HG02678 (cell line): Measurements from ENCODE around the gene NMS.
"Not testable (repeated sequence)": the region's sequence is repeated elsewhere in the genome, so short reads cannot be mapped to it uniquely, and the experiment has no call there.

ENCODE experiments used
- ATAC-seq: cut with Tn5 transposase; IDR thresholded peaks from one replicate; pipeline ENCODE4 v1.9.1; 2021; ENCODE audit warnings: mild to moderate bottlenecking, moderate library complexity; ENCODE audit not compliant: unreplicated experiment

The NMS gene, protein sequence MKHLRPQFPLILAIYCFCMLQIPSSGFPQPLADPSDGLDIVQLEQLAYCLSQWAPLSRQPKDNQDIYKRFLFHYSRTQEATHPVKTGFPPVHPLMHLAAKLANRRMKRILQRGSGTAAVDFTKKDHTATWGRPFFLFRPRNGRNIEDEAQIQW

DNA sequence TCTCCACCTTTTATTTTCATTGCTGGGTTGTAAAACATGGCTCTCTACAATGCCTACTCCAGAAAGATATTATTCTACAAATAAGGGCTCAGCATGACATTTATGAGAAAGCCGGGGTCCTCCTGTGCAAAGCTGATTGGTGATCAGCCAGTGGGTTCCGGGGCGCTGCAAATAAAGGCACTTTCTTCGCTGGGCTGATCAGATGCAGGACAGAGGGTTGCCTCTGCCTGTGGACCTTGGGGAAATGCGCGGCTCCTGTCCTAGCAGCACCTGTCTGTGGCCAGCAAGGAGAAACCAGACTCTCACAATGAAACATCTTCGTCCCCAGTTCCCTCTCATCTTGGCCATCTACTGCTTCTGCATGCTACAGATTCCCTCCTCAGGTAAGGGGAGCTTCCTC lies at the start of gene NMS:
Gene NMS, plus strand, starts transcription at position 301 of the 400 bp plus-strand sequence. Its CDS starts 7 bp downstream, at position 308.
- no peak for ATAC-seq

DNA sequence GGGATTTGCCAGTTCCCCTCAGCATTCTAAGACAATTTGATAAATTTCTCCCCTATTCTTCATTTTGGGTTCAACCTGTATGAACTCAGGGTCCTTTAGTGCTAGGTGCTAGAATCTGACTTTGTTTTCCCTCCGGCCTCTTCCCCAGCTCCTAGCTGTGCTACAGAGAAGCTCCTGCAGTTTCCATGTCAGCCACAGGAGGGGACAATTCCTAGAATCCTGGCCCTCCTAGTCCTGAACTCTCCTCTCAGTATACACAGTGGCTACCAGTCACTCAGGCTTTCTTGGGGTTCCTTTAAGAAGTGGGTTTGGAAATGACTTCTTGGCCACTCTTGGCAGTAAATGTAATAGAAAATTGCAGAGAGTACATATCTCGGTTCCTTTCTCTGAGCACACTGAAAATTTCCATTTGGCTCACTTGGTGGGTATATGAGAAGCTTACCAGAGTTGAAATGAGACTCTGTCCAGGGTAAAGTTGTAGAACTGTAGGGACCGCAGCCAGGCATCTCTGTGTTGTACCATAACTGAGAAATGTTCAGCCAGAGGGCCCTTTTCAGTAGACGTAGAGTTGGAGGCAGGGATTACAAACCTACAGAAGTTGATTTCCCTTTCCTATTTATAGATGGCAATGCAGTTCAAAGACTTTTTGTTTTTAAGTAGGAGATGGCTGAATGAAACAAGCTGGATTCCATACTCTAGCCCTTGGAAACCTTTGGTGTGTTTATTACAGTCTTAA lies 47.8 kb upstream of the NMS start:
- no peak for ATAC-seq

DNA sequence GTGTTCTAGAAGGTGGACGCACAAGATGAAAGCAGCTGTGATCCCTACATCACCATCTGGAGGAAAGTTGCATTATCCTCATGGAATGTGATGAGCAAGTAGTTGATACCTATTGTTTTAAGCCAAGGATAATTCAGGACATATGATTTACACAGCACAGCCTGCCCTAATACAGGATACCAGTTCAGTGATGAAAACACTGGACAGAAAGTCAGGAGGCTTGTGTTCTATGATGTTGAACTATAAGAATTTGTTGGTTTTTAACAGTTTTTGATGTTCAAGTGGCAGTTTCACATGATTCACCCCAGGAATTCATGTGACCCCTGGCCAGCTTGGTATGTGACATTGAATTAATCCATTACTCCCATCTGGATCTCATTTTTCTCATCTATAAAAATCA lies 46.7 kb upstream of the NMS start:
- ATAC-seq: no peak

DNA sequence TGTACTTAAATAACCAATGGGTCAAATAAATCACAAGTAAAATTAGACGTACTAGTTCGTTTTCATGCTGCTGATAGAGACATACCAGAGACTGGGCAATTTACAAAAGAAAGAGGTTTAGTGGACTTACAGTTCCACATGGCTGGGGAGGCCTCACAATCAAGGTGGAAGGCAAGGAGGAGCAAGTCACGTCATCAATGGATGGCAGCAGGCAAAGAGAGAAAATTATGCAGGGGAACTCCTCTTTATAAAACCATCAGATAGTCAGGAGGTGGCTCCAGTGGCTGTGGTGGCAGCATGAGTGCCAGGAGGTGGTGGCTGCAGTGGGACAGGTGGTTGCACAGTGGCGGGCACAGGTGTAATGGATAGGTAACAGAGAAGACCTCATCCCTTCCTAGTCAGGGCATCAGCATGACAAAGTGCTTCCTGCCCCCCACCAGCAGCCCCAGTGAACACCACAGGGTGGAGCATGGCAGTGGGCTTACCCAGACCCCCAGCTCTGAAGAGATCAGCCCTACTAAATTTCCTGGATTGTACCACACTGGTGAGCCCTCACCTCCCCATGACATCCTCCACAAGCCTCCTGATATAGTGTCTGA lies 45.9 kb upstream of the NMS start:
- no peak for ATAC-seq

DNA sequence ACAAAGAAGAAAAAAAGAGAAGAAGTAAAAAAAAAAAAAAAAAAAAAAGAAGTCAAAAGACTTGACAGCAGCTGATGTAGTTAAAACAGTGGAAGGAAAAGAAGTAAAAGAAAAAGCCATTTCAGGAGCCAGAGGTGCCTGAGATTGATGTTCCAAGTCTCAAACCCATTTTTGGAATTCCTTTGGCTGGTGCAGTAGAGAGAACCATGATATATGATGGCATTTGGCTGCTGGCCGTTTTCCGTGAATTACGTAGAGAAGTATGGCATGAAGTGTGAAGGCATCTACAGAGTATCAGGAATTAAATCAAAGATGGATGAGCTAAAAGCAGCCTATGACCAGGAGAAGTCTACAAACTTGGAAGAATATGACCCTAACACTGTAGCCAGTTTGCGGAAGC lies 45.2 kb upstream of the NMS start:
- no peak for ATAC-seq

DNA sequence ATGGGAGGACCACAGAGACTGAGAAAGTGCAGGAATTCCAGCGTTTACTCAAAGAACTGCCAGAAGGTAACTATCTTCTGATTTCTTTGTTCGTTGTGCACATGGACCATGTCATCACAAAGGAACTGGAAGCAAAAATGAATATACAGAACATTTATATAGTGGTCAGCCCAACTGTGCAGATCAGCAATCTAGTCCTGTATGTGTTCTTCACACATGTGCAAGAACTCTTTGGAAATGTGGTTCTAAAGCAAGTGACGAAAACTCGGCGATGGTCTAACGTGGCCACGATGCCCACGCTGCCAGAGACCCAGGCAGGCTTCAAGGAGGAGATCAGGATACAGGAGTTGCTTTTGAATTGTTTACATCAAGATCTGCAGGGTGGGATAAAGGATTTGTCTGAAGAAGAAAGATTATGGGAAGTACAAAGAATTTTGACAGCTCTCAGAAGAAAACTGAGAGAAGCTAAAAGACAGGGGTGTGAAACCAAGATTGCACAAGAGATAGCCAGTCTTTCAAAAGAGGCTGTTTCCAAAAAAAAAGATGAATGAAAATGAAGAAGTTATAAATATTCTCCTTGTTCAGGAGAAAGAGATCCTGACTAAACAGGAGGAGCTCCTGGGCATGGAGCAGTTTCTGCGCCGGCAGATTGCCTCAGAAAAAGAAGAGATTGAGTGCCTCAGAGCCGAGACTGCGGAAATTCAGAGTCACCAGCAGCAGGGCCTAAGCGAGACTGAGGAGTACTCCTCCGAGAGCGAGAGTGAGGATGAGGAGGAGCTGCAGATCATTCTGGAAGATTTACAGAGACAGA lies 44.5 kb upstream of the NMS start:
- no peak for ATAC-seq

DNA sequence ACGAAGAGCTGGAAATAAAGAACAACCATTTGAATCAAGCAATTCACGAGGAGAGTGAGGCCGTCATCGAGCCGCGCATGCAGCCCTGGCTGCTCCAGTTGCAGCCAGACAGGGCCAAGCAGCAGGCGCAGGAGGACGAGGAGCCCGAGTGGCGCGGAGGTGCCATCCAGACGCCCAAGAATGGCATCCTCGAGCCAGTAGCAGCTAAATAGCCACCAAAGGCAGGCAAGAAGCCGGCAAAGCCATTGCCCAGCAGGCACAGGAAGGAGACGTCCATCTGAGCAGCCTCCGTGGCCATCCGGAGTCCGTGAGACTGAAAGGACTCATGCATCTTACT lies 43.9 kb upstream of the NMS start:
- no peak for ATAC-seq

DNA sequence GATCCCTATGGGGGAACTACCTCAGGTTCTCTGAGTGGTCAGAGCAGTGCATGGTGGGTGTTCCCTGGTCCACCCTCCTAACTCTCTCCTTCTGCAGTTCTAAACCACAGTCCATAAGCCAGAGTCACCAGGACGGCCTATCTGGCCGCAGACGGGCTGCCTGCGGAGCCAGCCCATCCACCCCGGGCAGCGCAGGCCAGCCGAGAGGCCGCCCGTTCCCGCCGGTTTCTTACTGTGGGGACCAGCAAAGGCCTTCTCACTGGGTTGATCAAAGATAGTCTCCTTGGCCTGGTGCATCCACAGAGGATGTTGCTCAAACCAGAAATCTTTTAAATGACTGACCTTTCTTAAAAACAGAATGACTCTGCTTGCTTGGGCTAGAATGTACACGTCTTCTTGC lies 43.2 kb upstream of the NMS start:
- no peak for ATAC-seq

DNA sequence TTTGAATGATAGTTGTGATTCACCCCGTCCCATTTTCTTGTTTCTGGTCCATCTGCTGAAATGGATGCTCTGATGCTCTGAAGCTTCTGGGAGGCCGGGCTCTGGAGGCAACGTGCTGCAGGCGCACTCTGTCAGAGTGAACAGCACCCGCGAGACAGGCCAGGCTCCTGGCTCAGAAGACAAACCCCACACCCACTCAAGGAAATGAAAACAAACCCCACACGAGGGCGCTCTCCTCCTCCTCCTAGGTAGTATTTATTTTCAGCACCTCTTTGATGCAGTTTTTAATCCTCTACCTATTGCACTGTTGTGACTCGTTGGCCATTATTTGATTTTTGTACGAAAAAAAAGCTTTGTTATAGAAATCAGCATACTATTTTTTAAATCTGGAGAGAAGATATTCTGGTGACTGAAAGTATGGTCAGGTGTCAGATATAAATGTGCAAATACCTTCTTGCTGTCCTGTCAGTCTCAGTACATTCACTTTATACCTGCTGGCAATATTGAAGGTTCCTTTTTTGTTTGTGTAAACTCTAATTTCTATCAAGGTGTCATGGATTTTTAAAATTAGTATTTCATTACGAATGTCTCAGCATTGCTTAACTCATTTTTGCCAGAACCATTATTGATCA lies 42.5 kb upstream of the NMS start:
- ATAC-seq: no peak

DNA sequence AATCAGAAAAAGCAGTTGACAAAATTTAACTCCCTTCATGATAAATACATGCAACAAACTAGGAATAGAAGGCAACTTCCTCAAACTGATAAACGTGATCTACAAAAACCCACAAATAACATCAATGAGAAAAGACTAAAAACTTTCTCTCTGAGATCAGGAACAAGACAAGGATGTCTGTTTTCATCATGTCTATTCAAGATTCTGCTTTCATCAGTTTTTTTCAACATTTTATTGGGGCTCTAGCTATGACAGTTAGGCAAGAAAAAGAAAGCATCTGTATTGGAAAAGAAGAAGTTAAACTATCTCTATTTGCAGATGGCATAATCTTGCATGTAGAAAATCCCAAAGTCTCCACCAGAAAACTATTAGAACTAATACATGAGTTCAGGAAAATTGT lies 40.6 kb upstream of the NMS start:
- ATAC-seq: no peak

DNA sequence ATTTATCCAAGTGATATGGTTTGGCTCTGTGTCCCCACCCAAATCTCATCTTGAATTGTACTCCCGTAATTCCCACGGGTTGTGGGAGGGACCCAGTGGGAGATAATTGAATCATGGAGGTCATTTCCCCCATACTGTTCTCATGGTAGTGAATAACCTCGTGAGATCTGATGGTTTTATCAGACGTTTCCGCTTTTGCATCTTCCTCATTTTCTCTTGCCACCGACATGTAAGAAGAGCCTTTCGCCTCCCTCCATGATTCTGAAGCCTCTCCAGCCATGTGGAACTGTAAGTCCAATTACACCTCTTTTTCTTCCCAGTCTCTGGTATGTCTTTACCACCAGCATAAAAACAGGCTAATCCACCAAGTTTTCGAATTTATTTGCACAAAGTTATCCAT lies 32.5 kb upstream of the NMS start:
- no peak for ATAC-seq

DNA sequence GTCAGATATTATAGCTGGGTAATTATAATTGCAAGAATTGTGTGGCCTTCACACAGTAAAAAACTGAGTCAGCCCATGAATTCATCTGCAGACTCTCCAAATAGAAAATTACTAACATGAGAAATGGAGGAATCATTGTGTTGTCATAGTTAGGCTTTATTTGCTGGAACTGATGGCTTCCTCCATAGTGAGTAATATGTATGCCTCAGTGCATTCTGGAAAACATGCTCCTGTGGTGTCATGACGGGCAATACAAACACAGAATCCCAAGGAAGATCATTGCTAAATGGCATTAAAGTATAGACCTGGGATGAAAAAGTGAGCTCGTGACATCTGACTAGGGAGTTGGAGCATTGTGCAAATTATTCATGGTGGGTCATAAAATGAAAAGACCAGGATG lies 23.6 kb upstream of the NMS start:
- no peak for ATAC-seq

DNA sequence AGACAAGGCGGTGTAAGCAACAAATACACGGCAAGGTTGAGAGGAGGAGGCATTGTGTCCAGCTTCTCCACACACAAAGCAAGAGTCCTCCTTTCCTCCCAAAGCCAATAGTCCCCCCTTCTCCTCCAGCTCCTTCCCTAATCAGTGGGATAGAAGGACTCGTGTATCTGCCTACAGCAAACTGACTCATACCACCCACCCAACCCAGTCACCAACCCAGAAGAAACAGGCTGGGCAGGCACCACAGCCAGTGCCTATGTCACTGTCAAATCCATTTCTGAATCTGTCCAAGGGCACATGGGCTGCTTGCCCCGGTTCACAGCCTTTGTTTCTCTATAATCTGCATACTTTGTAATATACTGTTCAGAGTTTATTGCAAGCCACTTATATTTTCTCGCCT lies 19.2 kb upstream of the NMS start:
- no peak for ATAC-seq

DNA sequence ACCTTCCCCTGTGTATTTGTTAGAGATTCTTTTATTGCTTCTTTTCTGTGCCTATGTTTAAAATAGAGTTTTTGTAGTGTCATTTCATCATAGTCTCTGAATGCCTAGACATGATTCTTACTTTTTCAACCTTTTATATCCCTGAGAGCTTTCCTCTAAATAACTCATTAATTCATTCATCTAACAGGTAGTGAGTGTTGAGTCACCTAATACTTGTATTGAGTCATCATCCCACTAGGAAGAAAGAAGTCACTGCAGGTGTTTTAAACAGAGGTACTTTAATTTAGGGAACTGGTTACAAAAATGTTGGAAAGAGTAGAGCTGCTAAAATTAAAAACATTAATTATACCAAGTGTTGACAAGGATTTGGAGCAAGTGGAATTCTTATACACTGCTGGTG lies 18.5 kb upstream of the NMS start:
- ATAC-seq: no peak

DNA sequence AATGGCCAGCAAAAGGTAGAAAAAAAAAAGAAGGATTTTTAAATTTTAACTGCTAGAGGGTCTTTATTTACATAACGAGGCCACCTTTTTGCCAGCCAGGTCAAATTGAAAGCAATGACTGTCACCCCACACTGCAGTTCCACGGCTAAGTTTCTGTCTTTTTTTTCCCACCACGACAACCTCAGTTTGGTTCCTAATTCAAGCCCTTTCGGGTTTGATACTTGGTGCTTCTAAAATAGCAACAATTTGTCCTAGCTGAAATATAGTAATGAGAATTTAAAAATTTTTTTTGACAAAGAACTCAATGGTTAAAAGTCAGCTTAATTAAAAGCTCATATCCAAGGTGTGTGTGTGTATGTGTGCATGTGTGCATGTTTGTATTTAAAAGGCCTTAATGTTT lies 16.4 kb upstream of the NMS start:
- no peak for ATAC-seq

DNA sequence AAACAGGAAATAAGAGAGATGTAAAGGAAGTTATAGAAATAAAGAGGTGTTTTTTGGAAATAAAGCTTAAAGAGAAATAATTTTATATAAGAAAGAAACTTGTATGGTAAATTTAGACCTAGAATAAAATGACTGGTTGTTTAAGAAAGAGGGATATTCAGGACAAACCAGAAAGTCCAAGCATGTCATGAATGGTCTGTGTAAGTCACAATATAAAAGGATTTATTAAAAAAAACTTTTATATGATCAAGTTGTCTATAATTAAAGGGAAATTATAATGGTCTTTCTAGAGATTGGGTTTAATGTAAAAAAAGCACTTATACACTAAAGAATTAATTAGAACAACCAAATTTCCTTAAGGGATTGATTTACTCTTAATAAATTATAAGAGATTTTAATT lies 13.9 kb upstream of the NMS start:
- not testable (repeated sequence) for ATAC-seq

DNA sequence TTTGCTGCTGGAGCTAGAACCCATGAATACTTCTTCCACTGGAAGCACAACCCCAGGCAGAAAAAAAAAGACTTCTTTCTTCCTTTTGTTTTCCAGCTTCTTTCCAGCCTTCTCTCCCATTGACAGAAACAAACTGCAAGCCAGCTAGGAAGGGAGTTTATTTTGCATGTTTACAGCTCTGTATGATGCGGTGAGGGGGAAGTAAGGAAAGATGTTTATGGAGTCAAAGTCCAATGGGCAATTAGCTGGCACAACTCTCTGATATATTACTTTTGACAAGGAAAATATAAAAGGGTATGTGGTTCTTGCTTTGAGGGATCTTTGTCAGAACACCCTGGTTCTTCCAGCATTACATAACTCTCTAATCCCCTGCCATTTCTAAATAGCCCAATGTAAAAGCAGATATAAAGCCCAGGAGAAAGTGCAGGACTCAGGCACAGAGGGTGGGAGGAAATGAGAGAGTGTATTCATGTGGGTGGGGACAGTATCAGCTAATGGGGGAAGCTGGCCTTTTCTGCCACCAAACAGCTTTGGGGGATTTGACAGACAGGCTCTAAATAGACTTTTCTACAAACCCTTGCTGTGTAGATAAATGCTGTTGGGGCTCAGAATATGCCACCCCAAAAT lies 9.3 kb upstream of the NMS start:
- ATAC-seq: no peak

DNA sequence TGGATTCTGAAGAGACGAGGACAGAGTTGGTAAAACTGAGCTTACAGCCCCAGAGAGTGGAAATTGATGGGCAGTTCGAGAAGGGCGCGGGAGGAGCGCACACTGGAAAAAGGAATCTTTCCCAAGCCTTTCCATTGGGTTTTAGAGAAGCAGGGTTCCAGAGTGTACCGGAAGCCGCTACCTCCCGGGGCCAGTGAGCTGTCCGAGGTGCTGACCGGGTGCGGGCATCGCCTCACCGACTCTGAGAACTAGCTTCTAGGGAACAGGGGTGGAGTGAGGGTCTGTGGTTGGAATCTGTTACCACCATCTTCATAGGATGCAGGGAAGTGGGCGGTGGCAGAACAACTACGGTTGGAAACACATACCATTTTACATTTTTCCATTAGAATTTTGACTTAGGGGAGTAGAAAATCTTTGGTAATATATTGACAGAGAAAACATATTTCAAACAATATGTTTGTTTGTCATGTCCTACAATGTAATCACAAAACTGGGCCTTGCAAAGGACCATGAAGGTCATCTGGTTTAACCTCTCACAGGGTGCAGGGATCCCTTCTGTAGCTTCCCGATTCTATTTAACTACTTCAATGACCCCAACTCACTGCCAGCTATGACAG lies 724 bp downstream of the NMS start:
- no peak for ATAC-seq

DNA sequence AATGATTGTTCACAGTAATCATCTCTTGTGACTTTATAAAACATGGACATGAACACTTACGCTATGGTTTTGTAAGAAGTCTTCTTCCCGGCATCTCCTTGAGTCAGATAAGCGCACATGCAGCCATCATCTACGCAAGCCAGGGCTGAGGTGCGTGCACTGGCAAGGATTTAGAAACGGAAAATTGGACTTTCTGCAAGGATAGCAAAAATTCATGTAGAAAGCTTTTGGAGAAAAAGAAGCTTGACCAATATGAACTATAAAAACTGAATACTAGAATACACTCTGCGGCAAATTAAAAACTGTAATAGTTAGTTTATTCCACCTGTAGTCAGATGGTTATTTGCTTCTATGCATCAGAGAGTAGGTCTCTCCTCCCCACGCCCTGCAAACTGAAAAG lies 6.3 kb downstream of the NMS start:
- no peak for ATAC-seq

DNA sequence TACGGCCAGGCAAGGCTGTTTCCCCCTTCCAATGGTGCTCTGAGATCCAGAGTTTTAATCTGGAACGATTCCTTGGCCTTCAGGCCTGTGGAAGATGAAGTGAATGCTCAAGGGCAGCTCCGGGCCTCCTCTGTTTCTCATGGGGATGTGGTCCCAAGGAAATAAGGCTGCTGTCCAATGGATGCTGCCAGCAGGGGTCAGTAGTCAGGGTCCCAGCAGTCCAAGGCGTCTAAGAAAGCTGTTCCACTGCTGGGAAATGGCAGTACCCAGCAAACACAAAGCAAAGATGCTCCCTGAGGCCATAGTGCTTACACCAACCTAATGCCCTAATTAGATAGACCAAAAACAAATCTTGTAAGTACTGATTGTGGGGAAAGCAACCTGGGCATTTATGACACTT lies 12.5 kb downstream of the NMS start:
- ATAC-seq: no peak

DNA sequence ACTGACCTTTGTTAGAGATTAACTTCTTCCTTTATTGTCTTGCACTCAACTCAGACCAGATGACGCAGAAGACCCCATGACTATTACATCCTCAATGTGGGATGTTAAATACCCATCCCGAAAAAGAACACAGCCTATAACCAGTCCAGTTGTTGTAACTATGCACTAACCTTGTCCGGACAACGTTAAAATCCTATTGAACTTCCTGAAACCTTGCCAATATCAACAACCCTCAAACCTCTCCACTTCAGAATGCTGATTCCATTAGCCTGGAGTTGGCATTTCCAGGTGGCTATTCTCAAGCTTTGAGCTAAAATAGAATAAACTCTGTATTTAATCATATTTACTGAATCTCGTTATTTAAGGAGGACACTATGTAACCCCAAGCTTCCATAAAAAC lies 13.6 kb downstream of the NMS start:
- no peak for ATAC-seq
